Measurements from ENCODE around the gene PHAF1.
A peak's percentile ranks its signal among the peaks of the same experiment; 100 is the strongest.

The PHAF1 gene

GRCh38 chr16:67109407-67110135 is at the start of gene PHAF1:
PHAF1 (plus strand) TSS chr16:67109941; CDS start chr16:67110176, 235 bp downstream.
- DNase-seq (ENCODE audit: low read depth, low spot score): peak; percentile 97

DNA sequence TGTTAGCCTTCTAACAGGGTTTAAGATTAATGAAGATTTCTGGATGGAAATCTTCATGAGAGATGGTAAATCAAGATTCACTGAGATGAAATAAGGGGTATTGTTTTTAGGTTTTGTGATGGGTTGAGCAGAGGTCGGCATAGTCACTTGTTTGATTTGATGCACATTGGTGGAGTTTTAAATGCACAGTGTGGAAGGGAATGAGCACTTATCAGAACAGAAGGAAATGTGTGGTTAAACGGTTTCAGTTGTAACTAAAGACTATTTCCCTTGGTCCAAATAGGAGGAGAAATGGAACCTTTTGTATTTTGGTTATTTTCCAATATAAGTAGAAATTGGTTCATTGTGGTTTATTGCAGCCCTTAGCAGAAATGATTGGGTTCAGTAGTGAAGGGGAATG is 46.7 kb upstream of the PHAF1 start:
- no peak for DNase-seq (ENCODE audit: low read depth, low spot score)

- DNase-seq (ENCODE audit: low read depth, low spot score): no peak
Observed at GRCh38 chr16:67068212-67068753, 41.5 kb upstream of the PHAF1 start.

- peak; percentile 25 for DNase-seq (ENCODE audit: low read depth, low spot score)
Observed at GRCh38 chr16:67071476-67072048, 38.2 kb upstream of the PHAF1 start.

GRCh38 chr16:67075331-67075730 is 34.4 kb upstream of the PHAF1 start:
- DNase-seq (ENCODE audit: low read depth, low spot score): no peak

DNA sequence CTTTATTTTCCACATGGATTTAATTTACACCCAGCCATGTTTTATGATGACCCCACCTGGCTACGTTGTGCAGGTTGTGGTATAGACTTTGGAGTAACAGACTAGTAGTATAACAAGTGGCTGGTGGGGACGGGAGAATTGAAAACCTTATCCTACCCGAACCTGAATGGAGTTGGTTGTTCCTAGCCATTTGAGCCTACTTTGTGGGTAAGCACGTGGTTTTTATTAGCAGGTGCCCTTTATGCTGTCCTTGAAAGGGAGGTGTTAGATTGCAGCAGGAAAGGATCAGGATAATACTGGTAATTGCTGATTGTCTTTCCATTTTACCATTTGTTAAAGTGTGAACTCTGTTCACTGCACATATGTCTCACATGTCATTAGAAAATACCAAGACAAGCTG is 31.9 kb upstream of the PHAF1 start:
- DNase-seq (ENCODE audit: low read depth, low spot score): no peak

- no peak for DNase-seq (ENCODE audit: low read depth, low spot score)
Observed at GRCh38 chr16:67082100-67082499, 27.6 kb upstream of the PHAF1 start.

- peak; percentile 59 for DNase-seq (ENCODE audit: low read depth, low spot score)
Observed at GRCh38 chr16:67082891-67083290, 26.9 kb upstream of the PHAF1 start.

DNA sequence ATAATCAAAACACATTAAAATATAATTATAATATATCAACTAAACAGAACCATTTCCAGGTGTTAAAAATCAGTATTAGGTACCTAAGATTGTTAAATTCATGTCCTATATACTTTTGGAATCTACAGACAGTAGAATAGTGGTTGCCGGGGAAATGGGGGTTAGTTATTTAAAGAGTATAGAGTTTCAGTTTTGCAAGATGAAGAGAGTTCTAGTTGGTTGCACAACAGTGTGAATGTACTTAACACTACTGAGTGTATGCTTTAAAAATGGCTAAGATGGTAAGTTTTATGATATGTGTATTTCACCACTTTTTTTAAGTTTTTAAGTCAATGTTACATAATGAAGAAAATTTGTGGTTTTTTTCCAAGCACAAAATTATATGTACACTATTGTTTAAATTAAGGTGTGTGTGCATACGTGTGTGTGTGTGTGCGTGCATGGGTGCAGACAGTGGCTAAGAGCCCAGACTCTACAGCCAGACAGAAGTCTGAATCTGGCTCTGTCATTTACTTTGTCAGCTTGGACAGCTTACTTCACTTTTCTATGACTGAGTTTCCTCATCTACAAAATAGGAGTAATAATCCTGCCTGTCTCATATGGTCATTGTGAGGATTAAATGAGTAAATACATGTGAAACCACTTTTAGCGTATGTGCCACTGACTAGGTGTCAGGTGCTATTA is 25.3 kb upstream of the PHAF1 start:
- no peak for DNase-seq (ENCODE audit: low read depth, low spot score)

DNA sequence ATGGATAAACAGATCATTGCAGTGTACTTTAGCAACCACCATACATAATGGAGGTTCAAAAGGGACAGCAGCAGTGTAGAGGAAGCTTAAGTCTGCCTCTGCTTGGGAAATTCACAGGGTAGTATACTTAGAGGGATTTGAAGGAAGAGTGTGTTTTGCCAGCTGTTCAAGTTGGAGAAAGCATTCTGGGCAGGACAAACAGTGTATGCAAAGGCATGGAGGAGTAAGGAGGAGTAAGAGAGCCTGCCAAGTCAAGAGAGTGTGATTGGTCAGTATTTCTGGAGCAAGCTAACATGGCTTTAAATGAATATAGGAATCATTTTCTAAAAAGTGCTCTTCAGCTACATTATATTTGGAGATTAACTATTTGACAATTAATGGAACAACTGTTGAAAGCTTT is 22.9 kb upstream of the PHAF1 start:
- peak; percentile 19 for DNase-seq (ENCODE audit: low read depth, low spot score)

GRCh38 chr16:67087291-67087690 is 22.4 kb upstream of the PHAF1 start:
- no peak for DNase-seq (ENCODE audit: low read depth, low spot score)

- DNase-seq (ENCODE audit: low read depth, low spot score): no peak
Observed at GRCh38 chr16:67087803-67088202, 21.9 kb upstream of the PHAF1 start.

GRCh38 chr16:67088551-67088950 is 21.2 kb upstream of the PHAF1 start:
- no peak for DNase-seq (ENCODE audit: low read depth, low spot score)

DNA sequence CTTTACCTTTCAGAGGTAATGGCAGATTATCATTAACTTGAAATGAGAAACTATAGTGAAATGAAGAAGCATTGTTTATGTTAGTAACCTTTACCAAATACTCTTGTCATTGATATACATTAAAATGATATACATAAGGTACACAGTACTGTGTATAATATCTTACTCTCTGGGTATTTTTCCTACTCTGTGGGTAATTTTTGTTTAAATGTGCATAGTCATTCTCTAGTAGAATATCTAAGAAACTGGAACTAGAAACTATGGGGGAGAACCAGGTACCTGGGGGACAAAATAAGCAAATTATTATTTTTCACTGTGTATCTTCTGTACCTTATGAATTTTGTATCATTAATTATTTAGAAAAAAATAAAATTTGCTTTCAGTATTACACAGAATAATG is 20.6 kb upstream of the PHAF1 start:
- DNase-seq (ENCODE audit: low read depth, low spot score): no peak

GRCh38 chr16:67091906-67092566 is 17.7 kb upstream of the PHAF1 start:
- DNase-seq (ENCODE audit: low read depth, low spot score): peak; percentile 31

GRCh38 chr16:67093098-67093726 is 16.5 kb upstream of the PHAF1 start:
- no peak for DNase-seq (ENCODE audit: low read depth, low spot score)

DNA sequence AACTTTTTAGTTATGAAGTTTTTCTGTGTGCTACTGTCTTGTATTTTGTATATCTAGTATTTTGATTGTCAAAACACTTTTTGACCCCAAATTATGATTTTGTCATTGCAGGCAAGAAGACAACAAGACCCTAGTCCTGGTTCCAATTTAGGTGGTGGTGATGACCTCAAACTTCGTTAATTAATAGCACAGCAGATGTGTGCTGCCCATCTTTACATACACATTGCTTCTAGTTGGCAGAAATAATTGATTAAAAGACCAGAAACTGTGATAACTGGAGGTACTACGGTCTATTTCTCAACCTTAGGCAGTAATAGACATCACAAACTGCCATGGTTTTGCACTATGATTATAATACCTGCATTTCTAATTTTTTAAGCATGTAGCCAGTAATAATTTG is 11.1 kb upstream of the PHAF1 start:
- no peak for DNase-seq (ENCODE audit: low read depth, low spot score)

GRCh38 chr16:67100569-67101310 is 9.0 kb upstream of the PHAF1 start:
- peak; percentile 50 for DNase-seq (ENCODE audit: low read depth, low spot score)

DNA sequence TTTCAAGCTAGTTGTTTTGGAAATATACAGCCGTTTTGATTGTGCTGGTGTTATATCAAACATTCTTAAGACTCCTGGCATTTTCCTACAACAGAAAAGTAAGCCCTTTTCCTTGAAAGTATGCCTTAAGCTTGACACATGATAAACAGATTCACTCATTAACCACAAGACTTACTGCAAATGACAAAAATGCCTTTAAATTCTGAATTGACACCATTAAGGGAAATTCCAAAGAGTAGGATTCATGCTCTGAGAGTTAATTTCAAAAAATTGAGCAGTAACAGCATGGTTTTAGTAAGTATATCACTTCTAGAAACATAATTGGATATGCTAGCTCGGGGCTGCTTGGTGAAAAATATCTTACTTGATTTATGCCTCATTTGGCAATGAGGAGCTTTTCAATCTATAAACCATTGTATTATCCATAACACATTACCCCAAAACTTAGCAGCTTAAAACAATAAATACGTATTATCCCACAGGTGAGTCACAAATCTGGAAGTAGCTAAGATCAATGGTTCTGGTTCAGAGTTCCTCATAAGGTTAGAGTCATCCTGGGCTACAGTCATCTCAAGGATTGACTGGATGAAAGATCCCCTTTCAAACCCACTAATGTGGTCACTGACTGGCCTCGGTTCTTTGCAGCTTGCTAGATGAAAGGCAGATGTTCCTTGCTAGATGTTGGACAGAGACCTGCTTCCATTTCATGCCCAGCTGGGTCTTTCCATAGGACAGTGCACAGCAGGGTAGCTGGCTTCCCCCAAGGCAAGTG is 8.2 kb upstream of the PHAF1 start:
- peak; percentile 35 for DNase-seq (ENCODE audit: low read depth, low spot score)

- peak; percentile 43 for DNase-seq (ENCODE audit: low read depth, low spot score)
Observed at GRCh38 chr16:67104061-67104460, 5.7 kb upstream of the PHAF1 start.

Data from astrocyte of the hippocampus (primary cell).